Muscle layer of duodenum (tissue), 2 donors: ENCODE data around the gene COPS4.

Source experiments
- H3K27ac ChIP-seq: one replicate; pipeline ENCODE4 v1.7.0; 2013; ENCODE audit warnings: mild to moderate bottlenecking, low read length
- H3K27me3 ChIP-seq: one replicate; pipeline ENCODE4 v1.7.0; 2013; ENCODE audit warnings: low read depth, mild to moderate bottlenecking, control low read depth, low read length
- H3K36me3 ChIP-seq, 2 donors: one replicate each; pipeline ENCODE4 v1.7.0; 2013; ENCODE audit warnings: low read length in 2 of 2, control low read depth in 1 of 2, mild to moderate bottlenecking in 1 of 2; ENCODE audit not compliant: insufficient read depth in 2 of 2, control insufficient read depth in 1 of 2
- H3K4me1 ChIP-seq, 2 donors: one replicate each; pipeline ENCODE4 v1.7.0; 2013; ENCODE audit warnings: low read length in 2 of 2, mild to moderate bottlenecking in 2 of 2, control low read depth in 1 of 2, moderate library complexity in 1 of 2; ENCODE audit not compliant: insufficient read depth in 2 of 2, control insufficient read depth in 1 of 2
- H3K4me3 ChIP-seq, 2 donors: one replicate each; pipeline ENCODE4 v1.7.0; 2013; ENCODE audit warnings: low read length in 2 of 2, low read depth in 1 of 2, mild to moderate bottlenecking in 1 of 2
- H3K9me3 ChIP-seq, 2 donors: one replicate each; pipeline ENCODE4 v1.7.0; 2013; ENCODE audit warnings: low read length in 2 of 2, control low read depth in 1 of 2, mild to moderate bottlenecking in 1 of 2; ENCODE audit not compliant: control insufficient read depth in 1 of 2
- donor health status: healthy.

The COPS4 gene

GRCh38 chr4:83112678-83113428 lies 77.9 kb downstream of the COPS4 start:
- Histone ChIP-seq H3K4me1 (no peaks in the 10 kb centered on the region), H3K36me3 (no peaks in the 10 kb centered on the region), H3K27me3 (no peaks in the 10 kb centered on the region), H3K4me3 (peak overlapping the region in 1 of 2 donors; percentile 56), H3K9me3 (no peaks in the 10 kb centered on the region), H3K27ac (peak overlapping the region; percentile 79)

GRCh38 chr4:83113429-83113786 lies 78.4 kb downstream of the COPS4 start:
- H3K4me1 ChIP-seq, result no peaks in the 10 kb centered on the region
- peak overlapping the region in 1 of 2 donors; percentile 56 for H3K4me3 ChIP-seq
- H3K27ac ChIP-seq, result peak overlapping the region; percentile 79
- no peaks in the 10 kb centered on the region for H3K36me3 ChIP-seq
- H3K27me3 ChIP-seq, result no peaks in the 10 kb centered on the region
- H3K9me3 ChIP-seq, result no peaks in the 10 kb centered on the region

GRCh38 chr4:83114576-83114975 lies 79.6 kb downstream of the COPS4 start, which contains the start of gene PLAC8:
TSS of gene PLAC8 (minus strand) at chr4:83114729. CDS start at chr4:83107921, 6,808 bp downstream.
- Histone ChIP-seq H3K9me3 (no peaks in the 10 kb centered on the region), H3K4me3 (peak within 1 kb of the TSS in 1 of 2 donors; percentile 56), H3K27me3 (no peaks in the 10 kb centered on the region), H3K4me1 (no peaks in the 10 kb centered on the region), H3K27ac (peak within 1 kb of the TSS; percentile 79), H3K36me3 (no peaks in the 10 kb centered on the region)

- Histone ChIP-seq H3K27ac (peak overlapping the region; percentile 79), H3K4me3 (peak overlapping the region in 1 of 2 donors; percentile 45)
Observed at GRCh38 chr4:83115000-83115399, 80.0 kb downstream of the COPS4 start.

GRCh38 chr4:83115656-83116285 lies 80.8 kb downstream of the COPS4 start:
- Histone ChIP-seq H3K27me3 (no peaks in the 10 kb centered on the region), H3K36me3 (no peaks in the 10 kb centered on the region), H3K4me3 (no peak overlapping the region), H3K27ac (no peak overlapping the region), H3K9me3 (no peaks in the 10 kb centered on the region), H3K4me1 (no peaks in the 10 kb centered on the region)

More at GRCh38 chr4:83115000-83115399, 80.0 kb downstream of the COPS4 start:
- no peaks in the 10 kb centered on the region for H3K4me1 ChIP-seq
- H3K9me3 ChIP-seq, result no peaks in the 10 kb centered on the region
- no peaks in the 10 kb centered on the region for H3K27me3 ChIP-seq
- no peaks in the 10 kb centered on the region for H3K36me3 ChIP-seq

GRCh38 chr4:83118869-83119268 lies 83.9 kb downstream of the COPS4 start:
- no peaks in the 10 kb centered on the region for H3K27me3 ChIP-seq
- no peaks in the 10 kb centered on the region for H3K36me3 ChIP-seq
- H3K4me3 ChIP-seq, result no peak overlapping the region
- peaks cover 0 to 4% of the 10 kb centered on the region in 2 donors for H3K9me3 ChIP-seq
- no peaks in the 10 kb centered on the region for H3K4me1 ChIP-seq
- no peak overlapping the region for H3K27ac ChIP-seq

- Histone ChIP-seq H3K27me3 (no peaks in the 10 kb centered on the region), H3K36me3 (no peaks in the 10 kb centered on the region), H3K9me3 (peaks cover 0 to 4% of the 10 kb centered on the region in 2 donors), H3K4me3 (no peak overlapping the region), H3K4me1 (no peaks in the 10 kb centered on the region), H3K27ac (no peak overlapping the region)
Observed at GRCh38 chr4:83121246-83121645, 86.3 kb downstream of the COPS4 start.

GRCh38 chr4:83124111-83124780 lies 89.3 kb downstream of the COPS4 start:
- Histone ChIP-seq H3K36me3 (no peaks in the 10 kb centered on the region), H3K9me3 (peaks cover 0 to 4% of the 10 kb centered on the region in 2 donors), H3K27ac (no peak overlapping the region), H3K4me3 (no peak overlapping the region), H3K4me1 (no peaks in the 10 kb centered on the region), H3K27me3 (no peaks in the 10 kb centered on the region)
